Stimulated activated CD4-positive, alpha-beta T cell treated with anti-CD3 and anti-CD28 coated beads, TNF-alpha, amount 100 ng/mL, for 4 hours (primary cell): ENCODE results near the gene AK5.
"Not testable (repeated sequence)": the region's sequence is repeated elsewhere in the genome, so short reads cannot be mapped to it uniquely, and the experiment has no call there.

Experiments
- DNase-seq, 3 experiments: peaks; one replicate each; pipeline ENCODE4 v3.0.0-alpha.2; 2020; ENCODE audit warnings: low read depth in 3 of 3

AK5 gene

GRCh38 chr1:77288275-77288674, 6.5 kb downstream of the AK5 start:
- no peak for DNase-seq

- no peak for DNase-seq
Measured at GRCh38 chr1:77290576-77290975, 8.8 kb downstream of the AK5 start.

- DNase-seq = no peak
Measured at GRCh38 chr1:77292551-77292950, 10.7 kb downstream of the AK5 start.

- DNase-seq = no peak
Measured at GRCh38 chr1:77300566-77300965, 18.7 kb downstream of the AK5 start.

GRCh38 chr1:77303387-77303786, 21.6 kb downstream of the AK5 start:
- no peak for DNase-seq

- DNase-seq = no peak
Measured at GRCh38 chr1:77308889-77309621, 27.2 kb downstream of the AK5 start.

- no peak for DNase-seq
Measured at GRCh38 chr1:77310924-77311323, 29.1 kb downstream of the AK5 start.

GRCh38 chr1:77312364-77312763, 30.5 kb downstream of the AK5 start:
- DNase-seq = not testable (repeated sequence)

GRCh38 chr1:77313491-77313890, 31.7 kb downstream of the AK5 start:
- DNase-seq = no peak

GRCh38 chr1:77316006-77316405, 34.2 kb downstream of the AK5 start:
- no peak for DNase-seq

- no peak for DNase-seq
Measured at GRCh38 chr1:77316966-77317365, 35.1 kb downstream of the AK5 start.

- no peak for DNase-seq
Measured at GRCh38 chr1:77319036-77319705, 37.4 kb downstream of the AK5 start.

GRCh38 chr1:77322061-77322900, 40.5 kb downstream of the AK5 start:
- DNase-seq = no peak

- no peak for DNase-seq
Measured at GRCh38 chr1:77333501-77333900, 51.7 kb downstream of the AK5 start.

- no peak for DNase-seq
Measured at GRCh38 chr1:77336729-77337128, 54.9 kb downstream of the AK5 start.

- no peak for DNase-seq
Measured at GRCh38 chr1:77339326-77339725, 57.5 kb downstream of the AK5 start.

- DNase-seq = no peak
Measured at GRCh38 chr1:77341195-77341594, 59.4 kb downstream of the AK5 start.

GRCh38 chr1:77342745-77343144, 60.9 kb downstream of the AK5 start:
- DNase-seq = no peak

- no peak for DNase-seq
Measured at GRCh38 chr1:77347646-77348045, 65.8 kb downstream of the AK5 start.

GRCh38 chr1:77348549-77348948, 66.7 kb downstream of the AK5 start:
- no peak for DNase-seq

- no peak for DNase-seq
Measured at GRCh38 chr1:77349275-77349674, 67.5 kb downstream of the AK5 start.

GRCh38 chr1:77350012-77350770, 68.4 kb downstream of the AK5 start:
- no peak for DNase-seq
